Smooth muscle cell (in vitro differentiated cells): Measurements from ENCODE around the gene CCDC92. TPM values are rescaled to one million over a fixed set of nuclear protein-coding genes. Genes with fewer than 3 reads are reported as not detected.

Experiments used
- DNase-seq: peaks from one replicate; lab custom pipeline; 2025; ENCODE audit not compliant: unreplicated experiment; lab: John Stamatoyannopoulos, UW
- H2AFZ ChIP-seq: fragments of 200-600 bp; sonication (generic); 2 replicates; pipeline ENCODE4 v1.6.0; 2016; ENCODE audit warnings: antibody characterized with exemption, low read depth, mild to moderate bottlenecking
- H3F3A ChIP-seq: fragments of 200-600 bp; sonication (generic); 2 replicates; pipeline ENCODE4 v1.6.0; 2017; ENCODE audit warnings: antibody characterized with exemption, low read depth
- H3K27ac ChIP-seq: fragments of 200-600 bp; sonication (generic); 2 replicates; pipeline ENCODE4 v1.5.1; 2016; ENCODE audit warnings: low read depth, mild to moderate bottlenecking
- H3K27me3 ChIP-seq: fragments of 200-600 bp; sonication (generic); 2 replicates; pipeline ENCODE4 v1.6.1; 2016; ENCODE audit warnings: low read depth, mild to moderate bottlenecking
- H3K36me3 ChIP-seq: fragments of 200-600 bp; sonication (generic); 2 replicates; pipeline ENCODE4 v1.5.1; 2016; ENCODE audit warnings: low read depth
- H3K4me1 ChIP-seq: fragments of 200-600 bp; sonication (generic); 2 replicates; pipeline ENCODE4 v1.5.1; 2016; ENCODE audit warnings: low read depth
- H3K4me2 ChIP-seq: fragments of 200-600 bp; sonication (generic); 2 replicates; pipeline ENCODE4 v1.6.0; 2016; ENCODE audit warnings: mild to moderate bottlenecking
- H3K4me3 ChIP-seq: fragments of 200-600 bp; sonication (generic); 2 replicates; pipeline ENCODE4 v1.5.1; 2016; ENCODE audit warnings: mild to moderate bottlenecking
- H3K79me2 ChIP-seq: fragments of 200-600 bp; sonication (generic); 2 replicates; pipeline ENCODE4 v1.6.0; 2016; ENCODE audit warnings: low read depth, mild to moderate bottlenecking
- H3K9ac ChIP-seq: fragments of 200-600 bp; sonication (generic); 2 replicates; pipeline ENCODE4 v1.6.0; 2016; ENCODE audit warnings: low read depth
- H3K9me3 ChIP-seq: fragments of 200-600 bp; sonication (generic); replicated peaks from 2 replicates; pipeline ENCODE4 v1.5.1; 2016; ENCODE audit warnings: low read depth
- H4K20me1 ChIP-seq: fragments of 200-600 bp; sonication (generic); 2 replicates; pipeline ENCODE4 v1.6.0; 2016; ENCODE audit warnings: low read depth
- WGBS: methylation state at CpG from one replicate; pipeline ENCODE4 v1.1.7; 2016; ENCODE audit warnings: low lambda C conversion rate; 5-methylcytosine and 5-hydroxymethylcytosine counted together
- polyA plus RNA-seq: library from polyadenylated mRNA; unstranded; fragments of >200 nt; fragmentation: Nextera tagmentation; extraction: Ambion mirVana; gene quantifications from 2 replicates; pipeline ENCODE4 v1.2.1, GENCODE V29; 2016
- total RNA-seq: library from RNA; depleted of rRNA; stranded (reverse); fragments of >200 nt; gene quantifications from 2 replicates; pipeline ENCODE4 v1.2.3, GENCODE V29; 2014
- TF ChIP-seq, protein P1 (sequence below): fragments of 200-600 bp; sonication (generic); IDR thresholded peaks from 2 replicates; pipeline ENCODE4 v1.5.1; 2017; ENCODE audit warnings: borderline replicate concordance, mild to moderate bottlenecking, antibody characterized with exemption; ENCODE audit not compliant: insufficient read depth, poor library complexity, severe bottlenecking

The CCDC92 gene
- total and polyA plus RNA-seq, 2 experiments from 2014 or later: 17.4 to 68.2 TPM

DNA sequence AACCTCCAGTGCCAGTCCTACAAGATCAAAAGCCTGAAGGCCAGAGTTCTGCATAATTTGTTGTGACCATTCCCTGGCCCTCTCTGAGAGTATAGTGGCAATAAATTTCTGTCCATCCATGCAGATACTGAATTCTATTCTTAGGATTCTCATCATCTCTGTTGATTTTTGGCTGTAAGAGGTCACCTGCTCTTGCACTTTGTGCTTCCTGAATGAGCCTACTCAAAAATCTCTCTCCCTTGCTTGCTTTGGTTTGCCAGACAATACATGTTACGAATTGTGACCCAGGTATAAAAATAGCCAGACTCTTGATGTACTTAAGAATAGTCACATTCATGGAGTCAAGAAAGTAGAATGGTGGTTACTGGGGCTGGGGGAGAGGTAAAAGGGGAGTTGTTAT lies 17.1 kb upstream of the CCDC92 start:
- TF ChIP-seq, protein P1, sequence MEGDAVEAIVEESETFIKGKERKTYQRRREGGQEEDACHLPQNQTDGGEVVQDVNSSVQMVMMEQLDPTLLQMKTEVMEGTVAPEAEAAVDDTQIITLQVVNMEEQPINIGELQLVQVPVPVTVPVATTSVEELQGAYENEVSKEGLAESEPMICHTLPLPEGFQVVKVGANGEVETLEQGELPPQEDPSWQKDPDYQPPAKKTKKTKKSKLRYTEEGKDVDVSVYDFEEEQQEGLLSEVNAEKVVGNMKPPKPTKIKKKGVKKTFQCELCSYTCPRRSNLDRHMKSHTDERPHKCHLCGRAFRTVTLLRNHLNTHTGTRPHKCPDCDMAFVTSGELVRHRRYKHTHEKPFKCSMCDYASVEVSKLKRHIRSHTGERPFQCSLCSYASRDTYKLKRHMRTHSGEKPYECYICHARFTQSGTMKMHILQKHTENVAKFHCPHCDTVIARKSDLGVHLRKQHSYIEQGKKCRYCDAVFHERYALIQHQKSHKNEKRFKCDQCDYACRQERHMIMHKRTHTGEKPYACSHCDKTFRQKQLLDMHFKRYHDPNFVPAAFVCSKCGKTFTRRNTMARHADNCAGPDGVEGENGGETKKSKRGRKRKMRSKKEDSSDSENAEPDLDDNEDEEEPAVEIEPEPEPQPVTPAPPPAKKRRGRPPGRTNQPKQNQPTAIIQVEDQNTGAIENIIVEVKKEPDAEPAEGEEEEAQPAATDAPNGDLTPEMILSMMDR: no peak
- peaks cover 19% of the 10 kb centered on the region for H3F3A ChIP-seq
- H3K27ac ChIP-seq: no peak overlapping the region
- no peaks in the 10 kb centered on the region for H3K9me3 ChIP-seq
- no peak overlapping the region for H3K9ac ChIP-seq
- H3K4me2 ChIP-seq: no peak overlapping the region
- no peak for DNase-seq
- peaks cover 3% of the 10 kb centered on the region for H3K36me3 ChIP-seq
- no peak overlapping the region for H2AFZ ChIP-seq
- H4K20me1 ChIP-seq: peaks cover 62% of the 10 kb centered on the region
- peaks cover 6% of the 10 kb centered on the region for H3K4me1 ChIP-seq
- WGBS: 96% methylated on average over 1 of the region's 1 CpG
- H3K79me2 ChIP-seq: peaks cover 41% of the 10 kb centered on the region
- no peaks in the 10 kb centered on the region for H3K27me3 ChIP-seq
- no peak overlapping the region for H3K4me3 ChIP-seq

- H3K27ac ChIP-seq: no peak overlapping the region
- WGBS: 97% methylated on average over 5 of the region's 5 CpGs
Observed at GRCh38 chr12:123989168-123989567, 16.5 kb upstream of the CCDC92 start.

DNA sequence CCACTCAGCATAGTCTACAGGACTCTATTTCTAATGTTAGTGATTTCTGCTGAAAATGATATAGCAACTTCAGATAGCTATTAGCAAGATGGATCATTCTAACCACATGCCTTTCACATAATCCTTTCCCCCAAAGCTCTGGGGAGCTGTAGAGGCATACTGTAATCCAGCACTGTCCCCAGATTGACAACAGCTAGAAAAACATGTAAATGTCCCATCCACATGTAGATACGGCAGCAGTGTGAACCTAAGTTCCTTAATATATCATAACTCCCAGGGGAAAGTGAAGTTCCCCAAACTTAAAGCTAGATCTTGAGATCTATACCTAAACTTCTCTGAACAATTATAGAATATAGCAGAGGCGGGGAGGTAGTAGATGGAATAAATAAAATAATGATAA lies 14.4 kb upstream of the CCDC92 start:
- 84% methylated on average over 2 of the region's 2 CpGs for WGBS
- TF ChIP-seq, protein P1: no peak
- H2AFZ ChIP-seq: no peak overlapping the region
- no peaks in the 10 kb centered on the region for H3K27me3 ChIP-seq
- peaks cover 12% of the 10 kb centered on the region for H3F3A ChIP-seq
- H3K4me3 ChIP-seq: no peak overlapping the region
- no peak for DNase-seq
- H3K27ac ChIP-seq: peak overlapping the region; percentile 13
- H3K36me3 ChIP-seq: peaks cover 3% of the 10 kb centered on the region
- no peaks in the 10 kb centered on the region for H3K9me3 ChIP-seq
- H3K4me2 ChIP-seq: peak overlapping the region; percentile 26
- H4K20me1 ChIP-seq: peaks cover 56% of the 10 kb centered on the region
- peak overlapping the region; percentile 8 for H3K9ac ChIP-seq
- peaks cover 43% of the 10 kb centered on the region for H3K79me2 ChIP-seq
- peaks cover 3% of the 10 kb centered on the region for H3K4me1 ChIP-seq

More at GRCh38 chr12:123989168-123989567, 16.5 kb upstream of the CCDC92 start:
- no peak overlapping the region for H3K4me2 ChIP-seq
- H3K79me2 ChIP-seq: peaks cover 42% of the 10 kb centered on the region
- peaks cover 16% of the 10 kb centered on the region for H3F3A ChIP-seq
- peaks cover 3% of the 10 kb centered on the region for H3K4me1 ChIP-seq
- H3K36me3 ChIP-seq: peaks cover 3% of the 10 kb centered on the region
- H3K27me3 ChIP-seq: no peaks in the 10 kb centered on the region
- TF ChIP-seq, protein P1: no peak
- no peak for DNase-seq
- H3K9ac ChIP-seq: no peak overlapping the region
- no peaks in the 10 kb centered on the region for H3K9me3 ChIP-seq
- H4K20me1 ChIP-seq: peaks cover 60% of the 10 kb centered on the region
- H2AFZ ChIP-seq: no peak overlapping the region
- no peak overlapping the region for H3K4me3 ChIP-seq

- 54% methylated on average over 3 of the region's 3 CpGs for WGBS
- H3K79me2 ChIP-seq: peaks cover 49% of the 10 kb centered on the region
- H3K4me3 ChIP-seq: no peak overlapping the region
Observed at GRCh38 chr12:123986374-123986965, 13.8 kb upstream of the CCDC92 start.

More at GRCh38 chr12:123986374-123986965, 13.8 kb upstream of the CCDC92 start:
- H3K9ac ChIP-seq: peak overlapping the region; percentile 8
- no peak for DNase-seq
- H3K27ac ChIP-seq: peak overlapping the region; percentile 13
- H3F3A ChIP-seq: peaks cover 7% of the 10 kb centered on the region
- H3K27me3 ChIP-seq: no peaks in the 10 kb centered on the region
- no peaks in the 10 kb centered on the region for H3K9me3 ChIP-seq
- peaks cover 55% of the 10 kb centered on the region for H4K20me1 ChIP-seq
- TF ChIP-seq, protein P1: no peak
- peaks cover 3% of the 10 kb centered on the region for H3K4me1 ChIP-seq
- no peak overlapping the region for H2AFZ ChIP-seq
- H3K4me2 ChIP-seq: peak overlapping the region; percentile 26
- H3K36me3 ChIP-seq: peaks cover 3% of the 10 kb centered on the region
